ENCODE results near the gene LRTM2. TPM values are rescaled to one million over a fixed set of nuclear protein-coding genes. Genes with fewer than 3 reads are reported as not detected.

LRTM2 gene
- total RNA-seq, 1 experiment from 2014 or later: not detected

DNA sequence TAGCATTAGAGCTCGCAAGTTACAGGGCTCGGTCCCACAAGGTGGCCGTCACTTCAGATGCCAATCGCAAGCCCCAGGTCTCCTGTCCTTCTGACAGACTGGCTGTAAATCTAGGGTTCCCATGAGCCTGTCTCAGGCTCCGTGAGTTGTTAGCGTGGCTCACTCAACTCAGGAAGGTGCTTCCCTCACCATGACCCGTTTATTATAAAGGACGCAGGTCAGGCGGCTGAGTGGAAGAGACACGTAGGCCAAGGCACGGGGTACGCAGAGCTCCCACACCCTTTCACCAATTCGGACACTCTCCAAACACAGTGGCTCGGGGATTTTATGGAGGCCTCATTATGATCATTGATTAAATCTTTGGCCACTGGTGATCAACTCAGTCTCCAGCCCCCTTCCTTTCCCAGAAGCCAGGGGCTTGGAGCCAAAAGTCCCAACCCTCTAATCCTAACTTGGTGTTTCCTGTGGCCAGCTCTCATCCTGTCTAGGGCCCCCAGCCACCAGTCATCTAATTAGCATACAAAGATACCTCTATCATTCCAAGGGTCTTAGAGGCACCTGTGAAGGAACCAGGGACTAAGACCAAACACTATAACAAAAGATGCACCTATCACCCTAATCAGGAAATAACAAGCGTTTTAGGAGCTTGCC is 25.8 kb upstream of the LRTM2 start:
- DNase-seq: no peak

DNA sequence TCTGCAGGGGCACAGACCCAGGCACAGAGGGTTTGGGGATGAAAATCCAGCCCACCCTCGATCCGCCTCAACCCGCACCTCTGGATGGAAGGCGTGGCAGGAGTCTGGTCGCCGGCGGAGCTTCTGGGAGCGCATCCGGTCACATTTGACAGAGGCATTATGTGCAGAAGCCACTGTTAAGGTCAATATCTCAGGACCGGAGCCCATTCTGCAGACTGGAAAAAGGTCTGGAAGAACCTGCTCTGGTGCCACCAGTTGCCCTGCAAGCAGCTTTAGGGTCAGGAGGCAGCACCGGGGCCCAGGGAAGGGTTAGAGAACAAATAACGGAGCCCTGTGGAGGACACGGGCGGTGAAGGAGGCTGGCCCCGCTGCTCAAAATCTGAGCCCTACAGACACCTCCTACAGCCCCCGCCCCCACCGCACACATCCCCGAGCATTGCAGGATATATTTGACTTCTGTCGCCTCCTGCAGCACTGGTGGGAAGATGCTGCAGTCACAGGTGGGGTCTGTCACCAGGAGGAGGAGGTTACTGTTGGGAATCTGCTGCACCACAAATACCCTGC is 25.1 kb upstream of the LRTM2 start:
- DNase-seq: no peak

More for the DNA sequence above, 25.8 kb upstream of the LRTM2 start:
- H3K9me3 ChIP-seq (replicated peaks): no peaks in the 10 kb centered on the region
- no peak overlapping the region for H3K27ac ChIP-seq
- no peaks in the 10 kb centered on the region for H3K36me3 ChIP-seq
- H3K4me3 ChIP-seq: no peak overlapping the region
- no peaks in the 10 kb centered on the region for H3K27me3 ChIP-seq
- peaks cover 3% of the 10 kb centered on the region; the same call in 1 of the 2 replicates for H3K4me1 ChIP-seq

DNA sequence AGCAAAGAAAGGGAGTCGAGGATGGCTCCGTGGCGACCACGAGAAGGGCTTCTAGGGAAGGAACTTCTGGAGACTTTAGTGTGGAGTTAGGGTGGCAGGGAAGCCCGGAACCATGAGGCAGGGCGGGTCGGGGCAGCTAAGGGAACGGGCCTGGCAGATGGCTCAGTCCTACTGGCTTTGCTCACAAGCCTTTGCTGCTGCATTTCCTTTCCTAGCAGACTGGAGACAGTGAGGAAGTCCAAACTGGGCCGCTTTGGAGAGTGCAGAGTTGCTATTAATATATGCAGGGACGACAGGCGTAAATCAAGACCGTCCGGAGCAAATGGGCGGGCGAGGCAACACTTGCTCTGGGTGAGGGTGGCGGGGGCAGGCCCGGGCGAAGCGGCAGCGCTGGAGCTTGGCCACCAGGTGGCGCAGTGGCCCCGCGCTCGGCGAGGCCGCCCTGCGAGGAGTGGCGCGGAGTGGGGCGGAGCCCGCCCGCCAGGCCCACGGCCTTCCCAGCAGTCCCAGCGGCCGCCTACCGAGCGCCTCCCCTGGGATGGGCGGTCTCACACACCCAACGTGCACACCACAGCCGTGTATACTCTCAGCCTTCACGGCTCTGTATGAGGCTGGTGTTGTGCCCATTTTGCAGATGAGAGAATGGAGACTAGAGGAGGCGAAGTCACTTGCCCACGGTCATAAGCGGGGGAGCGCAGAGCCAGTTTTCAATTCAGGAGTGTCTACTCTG is 24.4 kb upstream of the LRTM2 start:
- peak; percentile 83 to 85 for DNase-seq
- H3K27ac ChIP-seq: no peak overlapping the region
- H3K4me3 ChIP-seq: 0 out of 2 replicates have a peak overlapping the region, but pooled peaks have one; percentile 3

More for the DNA sequence above, 25.1 kb upstream of the LRTM2 start:
- H3K36me3 ChIP-seq: no peaks in the 10 kb centered on the region
- H3K27me3 ChIP-seq: no peaks in the 10 kb centered on the region
- H3K27ac ChIP-seq: no peak overlapping the region
- H3K9me3 ChIP-seq (replicated peaks): no peaks in the 10 kb centered on the region
- no peak overlapping the region for H3K4me3 ChIP-seq
- H3K4me1 ChIP-seq: peaks cover 3% of the 10 kb centered on the region; the same call in 1 of the 2 replicates

DNA sequence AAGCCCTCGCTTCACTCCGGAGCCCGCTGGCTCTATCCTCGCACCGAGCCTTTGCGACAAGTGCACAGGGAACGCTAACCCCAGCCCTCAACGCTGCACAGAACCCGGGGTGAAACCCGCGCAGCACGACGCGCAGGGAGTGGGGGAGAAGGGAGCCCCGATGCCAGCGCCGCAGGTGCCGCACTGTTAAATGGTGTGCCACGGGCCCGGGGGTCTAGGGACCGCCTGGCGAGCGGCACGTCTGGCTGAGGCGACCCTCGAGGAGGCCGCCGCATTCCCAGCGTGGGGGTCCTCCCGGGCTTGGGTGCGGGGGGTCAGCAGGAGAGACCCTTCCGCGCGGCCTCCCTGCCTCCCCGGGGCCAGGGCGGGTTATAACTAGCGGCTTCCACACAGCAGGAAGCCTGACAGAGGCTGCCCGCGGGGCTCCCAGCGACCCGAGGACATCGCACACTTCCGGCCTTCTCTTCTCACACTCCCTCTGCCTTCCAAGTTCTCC is 23.8 kb upstream of the LRTM2 start:
- Histone ChIP-seq H3K4me1 (peaks cover 10% of the 10 kb centered on the region; the same call in 1 of the 2 replicates), H3K36me3 (no peaks in the 10 kb centered on the region), H3K4me3 (no peak overlapping the region), H3K9me3 (replicated peaks) (no peaks in the 10 kb centered on the region), H3K27me3 (no peaks in the 10 kb centered on the region), H3K27ac (no peak overlapping the region)
- no peak for DNase-seq

More for the DNA sequence above, 24.4 kb upstream of the LRTM2 start:
- H3K27me3 ChIP-seq: no peaks in the 10 kb centered on the region
- peaks cover 6% of the 10 kb centered on the region; the same call in 1 of the 2 replicates for H3K4me1 ChIP-seq
- H3K9me3 ChIP-seq (replicated peaks): no peaks in the 10 kb centered on the region
- no peaks in the 10 kb centered on the region for H3K36me3 ChIP-seq

DNA sequence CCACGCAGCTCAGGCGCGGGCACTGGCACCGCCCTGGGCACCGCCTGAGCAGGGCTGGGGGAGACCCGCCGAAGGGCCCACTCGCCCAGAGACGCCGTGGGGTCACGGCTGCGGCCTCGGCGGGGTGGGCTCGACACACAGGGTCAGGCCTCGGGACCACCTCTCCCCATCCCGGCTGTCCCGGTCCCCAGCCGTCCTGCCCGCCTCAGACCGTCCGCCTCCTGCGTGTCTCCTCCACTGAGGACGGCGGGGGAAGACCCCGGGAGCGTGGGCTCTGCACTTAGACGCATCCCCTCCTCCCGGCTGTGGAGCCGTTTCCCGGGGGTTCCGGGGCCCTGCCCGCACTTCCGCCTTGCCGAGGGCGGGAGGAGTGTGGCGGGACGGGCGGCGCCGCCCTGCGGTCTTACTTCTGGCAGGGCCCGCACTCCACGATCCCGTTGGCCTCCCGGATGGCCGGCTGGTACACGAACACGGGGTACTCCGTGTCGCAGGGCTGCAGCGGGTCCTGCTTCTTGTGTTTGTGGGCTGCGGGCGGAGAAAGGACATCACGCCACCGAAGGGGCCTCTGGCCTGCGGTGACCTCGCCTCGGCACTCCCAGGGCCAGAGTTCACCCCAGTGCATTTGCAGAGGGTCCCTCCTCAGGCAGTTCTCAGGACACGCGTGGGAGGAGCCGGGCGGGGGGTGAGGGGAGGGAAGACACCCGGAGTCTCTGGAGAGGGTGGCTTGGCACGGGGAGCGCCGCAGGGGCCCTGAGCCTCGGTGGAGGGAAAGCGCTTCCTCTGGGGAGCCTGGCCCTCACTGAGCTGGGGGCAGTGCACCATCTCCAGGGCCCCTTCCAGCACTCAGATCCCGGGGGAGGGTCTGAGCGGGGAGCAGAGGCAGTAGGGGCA is 23.1 kb upstream of the LRTM2 start:
- no peaks in the 10 kb centered on the region for H3K9me3 ChIP-seq (replicated peaks)
- no peak overlapping the region for H3K27ac ChIP-seq
- H3K4me3 ChIP-seq: no peak overlapping the region
- H3K27me3 ChIP-seq: no peaks in the 10 kb centered on the region
- no peak for DNase-seq
- H3K4me1 ChIP-seq: peaks cover 10% of the 10 kb centered on the region; the same call in 1 of the 2 replicates
- no peaks in the 10 kb centered on the region for H3K36me3 ChIP-seq

DNA sequence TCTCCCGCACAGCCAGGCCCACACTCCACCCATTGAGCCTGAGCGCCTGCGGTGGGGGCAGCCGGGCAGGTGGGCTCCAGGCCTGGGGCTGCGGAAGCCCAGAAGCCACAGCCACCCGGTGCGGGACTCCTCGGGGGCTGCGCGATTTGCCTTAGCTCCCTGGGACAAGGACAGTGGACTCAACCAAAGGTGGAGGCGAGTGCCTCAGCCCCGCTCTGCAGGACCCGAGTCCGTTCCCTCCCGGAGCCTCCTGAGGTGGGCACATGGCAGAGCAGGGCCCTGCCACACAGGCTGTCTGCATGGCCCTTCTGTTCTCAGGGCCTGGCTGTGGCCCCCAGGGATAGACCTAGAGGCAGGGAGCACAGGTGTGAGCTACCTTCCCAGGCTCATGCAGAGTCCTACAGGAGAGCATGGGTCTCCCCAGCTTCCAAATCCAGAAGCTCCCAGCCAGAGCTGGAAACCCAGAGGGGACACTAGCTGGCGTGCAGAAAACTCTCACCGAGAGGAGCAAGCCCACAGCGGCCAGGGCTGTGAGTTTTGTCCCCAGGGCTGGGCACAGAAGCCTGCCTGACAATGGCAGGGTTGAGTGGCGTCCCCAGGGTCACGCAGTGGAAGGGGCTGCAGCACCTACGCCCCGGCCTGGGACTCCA is 22.2 kb upstream of the LRTM2 start:
- Histone ChIP-seq H3K9me3 (replicated peaks) (no peaks in the 10 kb centered on the region), H3K27me3 (no peaks in the 10 kb centered on the region), H3K27ac (no peak overlapping the region), H3K36me3 (no peaks in the 10 kb centered on the region), H3K4me3 (no peak overlapping the region), H3K4me1 (peaks cover 10% of the 10 kb centered on the region; the same call in 1 of the 2 replicates)
- DNase-seq: no peak

DNA sequence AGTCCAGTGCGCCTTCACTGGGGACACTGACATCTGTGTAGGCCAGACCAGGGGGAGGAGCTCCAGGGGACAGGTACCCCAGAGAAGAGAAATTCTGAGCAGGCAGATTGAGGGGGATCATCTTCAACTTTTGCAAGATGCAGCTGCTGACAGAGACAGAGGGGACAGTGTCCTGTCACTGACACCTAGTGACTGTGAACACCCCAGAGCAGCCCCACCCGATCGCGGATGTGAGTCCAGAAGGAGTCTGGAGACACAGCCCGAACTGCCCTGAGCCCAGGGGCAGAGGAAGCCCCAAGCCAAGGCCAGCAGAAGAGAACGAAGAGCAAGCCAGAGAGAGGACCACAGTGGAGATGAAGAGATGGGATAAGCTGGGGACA is 21.7 kb upstream of the LRTM2 start:
- H3K4me3 ChIP-seq: no peak overlapping the region
- no peaks in the 10 kb centered on the region for H3K27me3 ChIP-seq
- H3K9me3 ChIP-seq (replicated peaks): no peaks in the 10 kb centered on the region
- DNase-seq: no peak
- no peaks in the 10 kb centered on the region for H3K36me3 ChIP-seq
- H3K27ac ChIP-seq: no peak overlapping the region
- H3K4me1 ChIP-seq: peaks cover 10% of the 10 kb centered on the region; the same call in 1 of the 2 replicates

DNA sequence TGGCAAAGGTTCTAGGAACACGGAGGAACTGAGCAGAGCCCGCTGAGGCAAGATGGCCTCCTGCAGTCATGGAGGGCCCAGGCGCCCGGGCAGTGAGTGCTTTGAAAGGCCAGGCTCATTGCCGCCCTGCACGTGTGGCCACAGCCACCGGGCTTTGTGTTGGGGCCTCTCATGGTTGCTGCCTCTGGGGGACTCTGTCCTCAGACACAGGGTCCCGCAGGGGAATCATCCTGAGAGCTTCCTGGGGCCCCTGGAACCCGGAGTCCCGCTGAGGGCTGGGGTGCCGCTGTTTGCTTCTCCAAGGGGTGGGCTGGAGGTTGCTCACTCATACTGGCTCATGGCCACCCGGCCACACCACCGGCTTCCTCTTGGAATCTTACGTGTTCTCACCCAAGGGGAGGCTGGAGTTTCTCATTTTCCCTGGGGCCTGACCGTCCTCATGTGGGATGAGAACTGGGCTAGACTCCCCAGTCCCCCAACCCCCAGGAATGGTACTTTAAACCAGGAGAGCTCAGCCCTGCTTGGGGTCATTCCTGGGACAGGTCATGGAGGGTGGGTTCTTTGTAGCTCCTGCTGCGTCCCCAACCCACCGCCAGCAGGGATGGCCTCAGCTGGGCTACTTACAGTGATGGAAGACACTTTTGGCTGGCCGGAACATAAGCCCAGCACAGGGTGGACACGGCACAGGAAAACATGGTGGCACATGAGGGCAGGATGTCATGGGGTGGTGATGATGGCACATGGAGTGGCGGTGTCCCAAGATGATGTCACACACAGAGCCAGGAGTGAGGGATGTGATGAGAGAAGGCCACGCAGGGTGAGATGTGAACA is 21.1 kb upstream of the LRTM2 start:
- Histone ChIP-seq H3K36me3 (no peaks in the 10 kb centered on the region), H3K4me3 (no peak overlapping the region), H3K27me3 (no peaks in the 10 kb centered on the region), H3K9me3 (replicated peaks) (no peaks in the 10 kb centered on the region), H3K4me1 (peaks cover 10% of the 10 kb centered on the region; the same call in 1 of the 2 replicates), H3K27ac (no peak overlapping the region)
- DNase-seq: no peak

DNA sequence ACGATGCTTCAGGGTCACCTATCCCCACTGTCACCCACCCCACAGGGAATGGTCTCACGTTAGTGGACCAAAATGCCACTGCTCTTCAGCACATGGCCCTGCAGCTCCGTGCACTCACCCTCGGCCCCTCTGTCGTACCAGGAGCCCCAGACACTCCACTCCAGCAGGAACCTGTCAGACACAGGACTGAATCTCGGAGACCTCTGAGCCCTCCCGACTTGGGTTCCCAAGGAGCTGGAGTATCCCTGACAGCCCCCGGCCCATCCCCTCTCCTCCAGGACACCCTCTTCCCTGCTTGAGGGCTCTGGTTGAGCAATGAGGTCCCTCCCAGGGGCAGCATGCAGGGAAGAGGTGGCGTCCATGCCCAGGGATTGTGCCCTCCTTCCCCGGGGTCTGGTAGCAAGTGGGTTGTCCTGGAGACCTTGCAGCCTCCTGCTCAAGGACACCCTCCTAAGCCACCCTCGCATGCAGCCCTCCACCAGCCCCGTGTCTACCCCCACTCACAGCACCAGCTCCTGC is 20.4 kb upstream of the LRTM2 start:
- DNase-seq: no peak
- no peaks in the 10 kb centered on the region for H3K27me3 ChIP-seq
- H3K36me3 ChIP-seq: no peaks in the 10 kb centered on the region
- H3K4me3 ChIP-seq: no peak overlapping the region
- H3K9me3 ChIP-seq (replicated peaks): no peaks in the 10 kb centered on the region
- peaks cover 10% of the 10 kb centered on the region; the same call in 1 of the 2 replicates for H3K4me1 ChIP-seq
- H3K27ac ChIP-seq: no peak overlapping the region

DNA sequence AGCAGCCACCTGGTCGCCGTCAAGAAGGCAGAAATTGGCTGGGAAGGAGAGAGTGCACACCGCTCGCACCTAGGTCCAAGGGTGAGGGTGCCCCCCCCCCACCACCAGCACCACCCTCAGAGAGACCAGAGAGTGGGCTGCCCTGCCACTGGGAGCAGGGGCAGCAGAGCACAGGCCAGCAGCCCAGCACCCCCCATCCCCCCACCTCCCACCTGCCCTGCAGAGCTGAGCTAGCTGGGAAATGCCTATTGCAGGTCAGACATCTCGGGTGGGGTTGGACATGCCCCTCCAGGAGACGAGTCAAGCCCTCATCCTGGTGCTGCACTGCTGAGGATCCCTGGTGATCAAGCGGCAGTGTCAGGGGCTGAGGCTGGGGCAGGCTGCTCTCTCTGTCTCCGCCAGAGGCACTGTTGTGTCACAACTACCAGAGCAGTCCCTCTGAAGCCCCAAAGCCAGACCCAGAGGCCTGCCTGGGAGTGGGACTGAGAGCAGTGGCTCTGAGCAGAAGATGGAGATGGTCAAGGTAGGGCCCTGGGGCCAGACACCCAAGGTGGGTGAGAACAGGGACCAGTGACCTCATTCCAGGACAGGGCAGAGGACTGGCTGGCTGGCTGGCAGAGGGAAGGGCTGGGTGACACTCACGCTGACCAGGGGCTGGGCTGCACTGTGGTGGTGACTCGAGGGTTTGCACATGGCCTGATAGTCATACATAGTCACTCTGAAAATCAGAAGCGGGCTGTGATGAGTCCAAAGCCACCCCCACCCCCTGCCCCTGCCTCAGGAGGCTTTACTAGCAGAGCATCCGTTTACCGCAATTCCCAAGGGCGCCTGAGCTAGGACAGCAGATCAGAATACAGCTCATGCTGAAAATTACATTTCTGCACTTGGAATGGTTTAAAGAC is 19.7 kb upstream of the LRTM2 start:
- Histone ChIP-seq H3K4me3 (no peak overlapping the region), H3K27ac (no peak overlapping the region), H3K9me3 (replicated peaks) (no peaks in the 10 kb centered on the region), H3K4me1 (peaks cover 10% of the 10 kb centered on the region; the same call in 1 of the 2 replicates), H3K27me3 (no peaks in the 10 kb centered on the region), H3K36me3 (no peaks in the 10 kb centered on the region)
- peak; percentile 66 to 77 for DNase-seq

DNA sequence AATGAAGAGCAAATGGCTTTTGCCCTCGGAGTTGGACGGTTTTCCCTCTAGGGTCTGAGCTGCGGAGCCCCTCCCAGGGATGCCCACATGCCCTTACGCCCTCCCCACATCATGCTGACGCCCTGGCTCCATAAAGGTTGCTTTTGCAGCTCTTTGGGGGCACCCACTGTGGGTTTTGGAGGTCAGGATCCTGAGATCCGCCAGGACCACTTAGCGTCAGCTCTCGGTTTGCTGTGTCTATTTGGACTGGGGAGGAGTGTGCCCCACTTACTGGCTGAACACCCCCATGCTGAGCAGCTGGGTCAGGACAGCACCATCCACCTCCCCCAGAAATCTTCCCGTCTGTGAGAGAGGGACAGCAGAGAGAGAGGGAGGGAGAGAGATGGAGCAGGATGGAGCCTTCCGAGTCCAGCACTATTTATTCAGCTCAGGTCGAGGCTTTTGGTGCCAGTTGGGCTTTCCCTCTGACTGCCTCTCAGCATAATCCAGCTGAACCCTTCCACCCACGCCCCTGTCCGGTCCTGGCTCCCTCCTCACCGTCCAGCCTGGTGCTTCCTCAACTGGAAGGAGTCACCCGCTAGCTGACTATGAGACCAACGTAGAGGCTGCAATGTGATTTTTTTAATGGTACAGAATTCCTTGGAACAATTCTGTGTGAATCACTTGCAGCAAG is 18.9 kb upstream of the LRTM2 start:
- no peaks in the 10 kb centered on the region for H3K9me3 ChIP-seq (replicated peaks)
- no peak overlapping the region for H3K27ac ChIP-seq
- no peak for DNase-seq
- H3K4me3 ChIP-seq: no peak overlapping the region
- peaks cover 8% of the 10 kb centered on the region; the same call in 1 of the 2 replicates for H3K4me1 ChIP-seq
- H3K36me3 ChIP-seq: no peaks in the 10 kb centered on the region
- no peaks in the 10 kb centered on the region for H3K27me3 ChIP-seq

DNA sequence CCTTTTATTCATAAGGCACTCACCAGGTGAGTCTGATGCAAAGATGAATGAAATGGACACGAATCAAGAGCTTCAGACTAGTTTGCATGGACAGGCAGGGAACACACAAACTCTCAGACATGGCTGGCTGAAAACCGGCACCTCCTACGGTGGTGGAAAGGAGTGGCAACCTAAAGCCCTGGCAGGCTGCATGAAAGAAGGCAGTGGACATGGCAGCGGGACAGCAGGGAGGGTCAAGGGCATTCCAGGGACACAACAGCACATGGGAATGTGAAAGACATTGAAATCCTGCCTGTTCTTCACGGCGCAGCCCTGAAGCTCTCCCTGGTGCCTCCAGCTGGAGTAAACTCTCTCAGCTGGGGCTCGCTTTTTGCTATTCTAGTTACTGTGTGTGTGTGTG is 16.6 kb upstream of the LRTM2 start:
- Histone ChIP-seq H3K27me3 (no peaks in the 10 kb centered on the region), H3K36me3 (no peaks in the 10 kb centered on the region), H3K27ac (no peak overlapping the region), H3K4me1 (peaks cover 8% of the 10 kb centered on the region; the same call in 1 of the 2 replicates), H3K9me3 (replicated peaks) (no peaks in the 10 kb centered on the region), H3K4me3 (no peak overlapping the region)
- DNase-seq: no peak

All from SJCRH30 (cell line).